Kidney epithelial cell (primary cell): ENCODE results near the gene RAI1. TPM values are rescaled to one million over a fixed set of nuclear protein-coding genes. Genes with fewer than 3 reads are reported as not detected.

Experiments used
- DNase-seq: peaks from one replicate; pipeline ENCODE4 v3.0.0-alpha.2; 2010; ENCODE audit warnings: low read depth
- H3K27me3 ChIP-seq: 2 replicates; pipeline ENCODE4 v1.6.0; 2011; ENCODE audit warnings: low read length; ENCODE audit not compliant: control insufficient read depth, insufficient read depth
- H3K36me3 ChIP-seq: 2 replicates; pipeline ENCODE4 v1.5.1; 2011; ENCODE audit warnings: low read length; ENCODE audit not compliant: control insufficient read depth, insufficient read depth
- H3K4me3 ChIP-seq: 2 replicates; pipeline ENCODE4 v1.5.1; 2011; ENCODE audit warnings: low read depth, mild to moderate bottlenecking, control low read depth, low read length
- CTCF ChIP-seq: IDR thresholded peaks from 2 replicates; pipeline ENCODE4 v1.5.1; 2011; ENCODE audit warnings: mild to moderate bottlenecking, moderate library complexity, low read length, control low read depth, inconsistent platforms; ENCODE audit not compliant: insufficient read depth, poor library complexity, severe bottlenecking
- total RNA-seq: library from RNA; depleted of rRNA; stranded (reverse); fragments of >200 nt; gene quantifications from 2 replicates; pipeline ENCODE4 v1.2.3, GENCODE V29; 2015

The RAI1 gene
- total RNA-seq, 1 donor from 2014 or later: 31.3 TPM

- no peak overlapping the region for H3K4me3 ChIP-seq
- H3K36me3 ChIP-seq: no peaks in the 10 kb centered on the region
- TF ChIP-seq CTCF: no peak
- no peaks in the 10 kb centered on the region for H3K27me3 ChIP-seq
- no peak for DNase-seq
These were observed 32.6 kb downstream of the RAI1 start for GRCh38 chr17:17713839-17714238.

GRCh38 chr17:17714261-17714866 lies 33.1 kb downstream of the RAI1 start:
- Histone ChIP-seq H3K36me3 (no peaks in the 10 kb centered on the region), H3K4me3 (no peak overlapping the region), H3K27me3 (no peaks in the 10 kb centered on the region)
- no peak for TF ChIP-seq CTCF
- no peak for DNase-seq

GRCh38 chr17:17714879-17715278 lies 33.6 kb downstream of the RAI1 start:
- DNase-seq: no peak
- H3K4me3 ChIP-seq: no peak overlapping the region
- no peaks in the 10 kb centered on the region for H3K36me3 ChIP-seq
- TF ChIP-seq CTCF: no peak
- no peaks in the 10 kb centered on the region for H3K27me3 ChIP-seq

- no peak for TF ChIP-seq CTCF
- no peaks in the 10 kb centered on the region for H3K36me3 ChIP-seq
- DNase-seq: no peak
- H3K4me3 ChIP-seq: no peak overlapping the region
- H3K27me3 ChIP-seq: no peaks in the 10 kb centered on the region
These were observed 35.7 kb downstream of the RAI1 start for GRCh38 chr17:17716837-17717523.

- TF ChIP-seq CTCF: no peak
- DNase-seq: no peak
These were observed 37.0 kb downstream of the RAI1 start for GRCh38 chr17:17718251-17718650.

GRCh38 chr17:17719199-17719940 lies 38.1 kb downstream of the RAI1 start:
- no peaks in the 10 kb centered on the region for H3K36me3 ChIP-seq
- no peaks in the 10 kb centered on the region for H3K27me3 ChIP-seq
- H3K4me3 ChIP-seq: no peak overlapping the region
- no peak for TF ChIP-seq CTCF
- no peak for DNase-seq

More at GRCh38 chr17:17718251-17718650, 37.0 kb downstream of the RAI1 start:
- H3K4me3 ChIP-seq: no peak overlapping the region
- H3K27me3 ChIP-seq: no peaks in the 10 kb centered on the region
- H3K36me3 ChIP-seq: no peaks in the 10 kb centered on the region
